ENCODE data around the gene FLT4. TPM values are rescaled to one million over a fixed set of nuclear protein-coding genes. Genes with fewer than 3 reads are reported as not detected.

FLT4 gene
- total RNA-seq, 1 donor from 2014 or later = not detected

GRCh38 chr5:180607861-180608571 is 41.4 kb downstream of the FLT4 start:
- POLR2A ChIA-PET = no interaction called here
- CTCF ChIA-PET = no interaction called here
- no peaks in the 10 kb centered on the region for H3K4me1 Mint-ChIP-seq
- DNase-seq (no peak), ATAC-seq (ENCODE audit: low read depth) (no peak)
- intact Hi-C loops (cut with micrococcal nuclease) = loop anchor here (2.0 kb wide), 1 partner anchor 315 kb away; the partner anchor contains the start of gene MAPK9
- TF ChIP-seq CTCF (IDR thresholded peaks at IDR 0.05) = no peak
- no peak overlapping the region for H3K27ac Mint-ChIP-seq
- no peaks in the 10 kb centered on the region for H3K9me3 Mint-ChIP-seq
- H3K27me3 Mint-ChIP-seq = no peaks in the 10 kb centered on the region
- H3K36me3 Mint-ChIP-seq (ENCODE audit: low read depth) = no peaks in the 10 kb centered on the region
- H3K4me3 Mint-ChIP-seq = no peak overlapping the region

- H3K4me1 Mint-ChIP-seq = no peaks in the 10 kb centered on the region
- no peak for TF ChIP-seq CTCF (IDR thresholded peaks at IDR 0.05)
- POLR2A ChIA-PET = no interaction called here
- H3K27me3 Mint-ChIP-seq = no peaks in the 10 kb centered on the region
- H3K4me3 Mint-ChIP-seq = no peak overlapping the region
- no peak overlapping the region for H3K27ac Mint-ChIP-seq
- H3K36me3 Mint-ChIP-seq (ENCODE audit: low read depth) = no peaks in the 10 kb centered on the region
- ATAC-seq (ENCODE audit: low read depth) (no peak), DNase-seq (no peak)
- CTCF ChIA-PET = no interaction called here
- no peaks in the 10 kb centered on the region for H3K9me3 Mint-ChIP-seq
- intact Hi-C loops (cut with micrococcal nuclease) = loop anchor here (2.0 kb wide), 1 partner anchor 313 kb away; the partner anchor contains the start of gene MAPK9
These were observed 43.1 kb downstream of the FLT4 start for GRCh38 chr5:180606215-180606785.

- Mint-ChIP-seq H3K4me3 (no peak overlapping the region), H3K36me3 (ENCODE audit: low read depth) (no peaks in the 10 kb centered on the region), H3K27ac (no peak overlapping the region), H3K4me1 (no peaks in the 10 kb centered on the region), H3K9me3 (no peaks in the 10 kb centered on the region), H3K27me3 (no peaks in the 10 kb centered on the region)
- ChIA-PET POLR2A (no interaction called here), CTCF (no interaction called here)
- DNase-seq (no peak), ATAC-seq (ENCODE audit: low read depth) (no peak)
- intact Hi-C loops (cut with micrococcal nuclease) = loop anchor here (2.0 kb wide), 1 partner anchor 313 kb away; the partner anchor contains the start of gene MAPK9
- no peak for TF ChIP-seq CTCF (IDR thresholded peaks at IDR 0.05)
These were observed 43.7 kb downstream of the FLT4 start for GRCh38 chr5:180605554-180606214.

GRCh38 chr5:180604271-180604670 is 45.1 kb downstream of the FLT4 start:
- H3K27ac Mint-ChIP-seq = no peak overlapping the region
- intact Hi-C loops (cut with micrococcal nuclease) = no loop called here
- no peak for TF ChIP-seq CTCF (IDR thresholded peaks at IDR 0.05)
- H3K4me3 Mint-ChIP-seq = no peak overlapping the region
- no peak for DNase-seq
- ChIA-PET POLR2A (no interaction called here), CTCF (no interaction called here)
- no peaks in the 10 kb centered on the region for H3K4me1 Mint-ChIP-seq
- H3K9me3 Mint-ChIP-seq = no peaks in the 10 kb centered on the region
- no peaks in the 10 kb centered on the region for H3K27me3 Mint-ChIP-seq
- ATAC-seq (ENCODE audit: low read depth) = no peak
- H3K36me3 Mint-ChIP-seq (ENCODE audit: low read depth) = no peaks in the 10 kb centered on the region

- H3K9me3 Mint-ChIP-seq = no peaks in the 10 kb centered on the region
- no peaks in the 10 kb centered on the region for H3K4me1 Mint-ChIP-seq
- intact Hi-C loops (cut with micrococcal nuclease) = no loop called here
- no peaks in the 10 kb centered on the region for H3K27me3 Mint-ChIP-seq
- no peak overlapping the region for H3K27ac Mint-ChIP-seq
- ATAC-seq (ENCODE audit: low read depth) (no peak), DNase-seq (no peak)
- no peaks in the 10 kb centered on the region for H3K36me3 Mint-ChIP-seq (ENCODE audit: low read depth)
- H3K4me3 Mint-ChIP-seq = no peak overlapping the region
- POLR2A ChIA-PET = no interaction called here
- no peak for TF ChIP-seq CTCF (IDR thresholded peaks at IDR 0.05)
- CTCF ChIA-PET = no interaction called here
These were observed 46.3 kb downstream of the FLT4 start for GRCh38 chr5:180603076-180603594.
